Measurements from ENCODE around the gene DLD. TPM values are rescaled to one million over a fixed set of nuclear protein-coding genes. Genes with fewer than 3 reads are reported as not detected.

DLD gene
- total and polyA plus RNA-seq, 2 of the 13 experiments (the other 11 are each of a cell fraction or from before 2014, with no cell fraction given): 56.8 to 95.2 TPM

DNA sequence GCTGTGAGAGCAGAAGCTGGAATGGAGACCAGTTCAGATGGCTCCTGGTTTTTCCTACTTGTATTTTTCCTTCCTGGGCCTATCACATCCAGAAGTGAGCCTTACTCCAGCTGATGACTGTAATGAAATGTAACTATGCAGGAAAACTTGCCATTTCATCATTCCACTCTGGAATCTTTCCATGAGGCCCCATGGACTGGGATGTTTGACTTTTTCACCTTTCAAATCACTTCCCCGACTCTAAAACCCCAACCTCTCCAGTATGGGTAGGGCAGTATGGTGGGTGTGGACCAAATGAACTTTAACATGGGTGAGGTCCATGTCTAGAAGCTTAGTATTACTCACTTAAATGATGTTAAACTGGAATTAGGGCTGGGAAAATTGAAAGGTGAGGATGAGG, 40.3 kb upstream of the DLD start:
- ATAC-seq (no peak), DNase-seq (ENCODE audit: low spot score) (no peak), FAIRE-seq (no peak)
- no TSS peak for BruUV-seq (replicated peaks)
- H3K79me2 ChIP-seq (ENCODE audit: insufficient read depth, low read length): no peaks in the 10 kb centered on the region
- no peak overlapping the region for H3K4me3 ChIP-seq (replicated peaks in 1 of 3; ENCODE audit: insufficient read depth in 1 of 3, low read depth in 2 of 3, low read length in 3 of 3)
- no peaks in the 10 kb centered on the region for H3K9me3 ChIP-seq (ENCODE audit: low read length)
- H3K4me1 ChIP-seq (ENCODE audit: insufficient read depth, low read length): peaks cover 10% of the 10 kb centered on the region
- H3K36me3 ChIP-seq (replicated peaks in 1 of 2; ENCODE audit: control insufficient read depth in 1 of 2, insufficient read depth in 2 of 2, low read length in 2 of 2): no peaks in the 10 kb centered on the region
- 0% methylated on average over 1 of the region's 1 CpG for WGBS (ENCODE audit: low lambda C conversion rate)
- intact Hi-C loops (cut with micrococcal nuclease; ENCODE audit: unreplicated experiment): no loop called here
- H3K27ac ChIP-seq (ENCODE audit: extremely low read length, insufficient read depth, low read length): no peak overlapping the region
- in situ Hi-C loops (cut with HindIII; ENCODE audit: extremely low pct_ligation_motif_present, low pct_unique_long_range_greater_than_20kb): loop anchor here (25.0 kb wide), 1 partner anchor 388 kb away; the partner anchor contains the start of gene GPR22
- no peak overlapping the region for H3K4me2 ChIP-seq (ENCODE audit: low read depth, low read length)
- no peak overlapping the region for H2AFZ ChIP-seq (ENCODE audit: low read length)
- peaks cover 0 to 29% of the 10 kb centered on the region in 2 experiments; a peak in 4 of 5 replicates for H3K27me3 ChIP-seq (ENCODE audit: control insufficient read depth in 1 of 2, insufficient read depth in 2 of 2, low read length in 2 of 2)
- H3K9ac ChIP-seq (ENCODE audit: insufficient read depth, low read depth, low read length): no peak overlapping the region
- H4K20me1 ChIP-seq (ENCODE audit: insufficient read depth, low read length): no peaks in the 10 kb centered on the region
- TF ChIP-seq, protein P1, sequence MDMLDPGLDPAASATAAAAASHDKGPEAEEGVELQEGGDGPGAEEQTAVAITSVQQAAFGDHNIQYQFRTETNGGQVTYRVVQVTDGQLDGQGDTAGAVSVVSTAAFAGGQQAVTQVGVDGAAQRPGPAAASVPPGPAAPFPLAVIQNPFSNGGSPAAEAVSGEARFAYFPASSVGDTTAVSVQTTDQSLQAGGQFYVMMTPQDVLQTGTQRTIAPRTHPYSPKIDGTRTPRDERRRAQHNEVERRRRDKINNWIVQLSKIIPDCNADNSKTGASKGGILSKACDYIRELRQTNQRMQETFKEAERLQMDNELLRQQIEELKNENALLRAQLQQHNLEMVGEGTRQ (IDR thresholded peaks at IDR 0.05; ENCODE audit: low read depth, low read length): no peak
- TF ChIP-seq, protein P1 (CRISPR knock-in tag; IDR thresholded peaks at IDR 0.05; ENCODE audit: borderline replicate concordance): no peak
- TF ChIP-seq RFX1 (IDR thresholded peaks at IDR 0.05) (no peak), MYC (CRISPR knock-in tag; IDR thresholded peaks at IDR 0.05; ENCODE audit: borderline replicate concordance) (no peak), HHEX (CRISPR knock-in tag; IDR thresholded peaks at IDR 0.05) (no peak)
- ChIA-PET CTCF (ENCODE audit: low intra/inter-chr PET ratio, low total read pairs) (no interaction called here), POLR2A (no interaction called here)

DNA sequence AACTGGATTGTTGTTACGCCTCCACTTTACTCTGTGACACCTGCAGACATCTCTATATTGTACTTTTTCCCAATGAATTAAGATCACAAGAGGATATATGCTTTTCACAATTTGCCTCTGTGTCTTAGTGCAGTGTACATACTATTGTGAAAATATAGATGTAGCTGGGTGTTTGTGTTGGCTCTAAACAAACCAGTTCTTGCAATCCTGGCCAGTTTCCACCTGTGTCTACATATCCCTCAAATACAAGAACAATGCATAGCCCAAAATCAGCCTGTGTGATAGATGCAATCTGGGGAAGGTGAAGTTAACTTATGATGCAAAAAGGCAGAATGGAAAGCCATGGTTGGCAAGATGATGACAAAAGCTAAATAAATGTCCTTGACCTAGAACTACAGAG, 36.5 kb upstream of the DLD start:
- H3K27ac ChIP-seq (ENCODE audit: extremely low read length, insufficient read depth, low read length): no peak overlapping the region
- no peak for ATAC-seq
- H3K9me3 ChIP-seq (ENCODE audit: low read length): no peaks in the 10 kb centered on the region
- H2AFZ ChIP-seq (ENCODE audit: low read length): no peak overlapping the region
- H3K4me2 ChIP-seq (ENCODE audit: low read depth, low read length): no peak overlapping the region
- intact Hi-C loops (cut with micrococcal nuclease; ENCODE audit: unreplicated experiment): no loop called here
- FAIRE-seq: no peak
- H3K4me1 ChIP-seq (ENCODE audit: insufficient read depth, low read length): peaks cover 40% of the 10 kb centered on the region
- no peak for DNase-seq (ENCODE audit: low spot score)
- H3K27me3 ChIP-seq (ENCODE audit: control insufficient read depth in 1 of 2, insufficient read depth in 2 of 2, low read length in 2 of 2): peaks cover under 1 to 35% of the 10 kb centered on the region in 2 experiments; a peak in 4 of 5 replicates
- H3K79me2 ChIP-seq (ENCODE audit: insufficient read depth, low read length): no peaks in the 10 kb centered on the region
- H3K36me3 ChIP-seq (replicated peaks in 1 of 2; ENCODE audit: control insufficient read depth in 1 of 2, insufficient read depth in 2 of 2, low read length in 2 of 2): no peaks in the 10 kb centered on the region
- ChIA-PET CTCF (ENCODE audit: low intra/inter-chr PET ratio, low total read pairs) (no interaction called here), POLR2A (no interaction called here)
- WGBS (ENCODE audit: low lambda C conversion rate): 83% methylated on average over 1 of the region's 1 CpG
- no peaks in the 10 kb centered on the region for H4K20me1 ChIP-seq (ENCODE audit: insufficient read depth, low read length)
- H3K9ac ChIP-seq (ENCODE audit: insufficient read depth, low read depth, low read length): no peak overlapping the region
- in situ Hi-C loops (cut with HindIII; ENCODE audit: extremely low pct_ligation_motif_present, low pct_unique_long_range_greater_than_20kb): loop anchor here (25.0 kb wide), 1 partner anchor 392 kb away; the partner anchor contains the start of gene GPR22
- no peak overlapping the region for H3K4me3 ChIP-seq (replicated peaks in 1 of 3; ENCODE audit: insufficient read depth in 1 of 3, low read depth in 2 of 3, low read length in 3 of 3)
- BruUV-seq (replicated peaks): no TSS peak
- TF ChIP-seq ZNF138 (CRISPR knock-in tag; IDR thresholded peaks at IDR 0.05; ENCODE audit: low read depth) (no peak), ZNF660 (CRISPR knock-in tag; IDR thresholded peaks at IDR 0.05; ENCODE audit: borderline replicate concordance, low read depth) (no peak), ELF1 (CRISPR knock-in tag; IDR thresholded peaks at IDR 0.05) (no peak), NFIB (CRISPR knock-in tag; IDR thresholded peaks at IDR 0.05; ENCODE audit: borderline replicate concordance) (no peak), FLYWCH1 (CRISPR knock-in tag; IDR thresholded peaks at IDR 0.05) (no peak), MYC (CRISPR knock-in tag; IDR thresholded peaks at IDR 0.05; ENCODE audit: borderline replicate concordance) (no peak), ELF3 (CRISPR knock-in tag; IDR thresholded peaks at IDR 0.05) (no peak), KDM5A (IDR thresholded peaks at IDR 0.05; ENCODE audit: borderline replicate concordance, low read length) (no peak), HOXD1 (CRISPR knock-in tag; IDR thresholded peaks at IDR 0.05) (no peak)
- TF ChIP-seq, protein P2, sequence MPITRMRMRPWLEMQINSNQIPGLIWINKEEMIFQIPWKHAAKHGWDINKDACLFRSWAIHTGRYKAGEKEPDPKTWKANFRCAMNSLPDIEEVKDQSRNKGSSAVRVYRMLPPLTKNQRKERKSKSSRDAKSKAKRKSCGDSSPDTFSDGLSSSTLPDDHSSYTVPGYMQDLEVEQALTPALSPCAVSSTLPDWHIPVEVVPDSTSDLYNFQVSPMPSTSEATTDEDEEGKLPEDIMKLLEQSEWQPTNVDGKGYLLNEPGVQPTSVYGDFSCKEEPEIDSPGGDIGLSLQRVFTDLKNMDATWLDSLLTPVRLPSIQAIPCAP (CRISPR knock-in tag; IDR thresholded peaks at IDR 0.05; ENCODE audit: low read depth): no peak
- TF ChIP-seq, protein P3, sequence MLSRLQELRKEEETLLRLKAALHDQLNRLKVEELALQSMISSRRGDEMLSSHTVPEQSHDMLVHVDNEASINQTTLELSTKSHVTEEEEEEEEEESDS (CRISPR knock-in tag; IDR thresholded peaks at IDR 0.05; ENCODE audit: borderline replicate concordance): no peak

All from HepG2 (cell line).